ENCODE measurements around the gene XPNPEP2. TPM values are rescaled to one million over a fixed set of nuclear protein-coding genes. Genes with fewer than 3 reads are reported as not detected.
A peak's percentile ranks its signal among the peaks of the same experiment; 100 is the strongest.

The XPNPEP2 gene
- total and polyA plus RNA-seq, 11 donors = 0.19 to 2.1 (median 0.55) TPM

- intact Hi-C loops (cut with DNase I) = no loop called here
These were observed 24.2 kb upstream of the XPNPEP2 start for GRCh38 chrX:129714581-129714980.

GRCh38 chrX:129716507-129716906 lies 22.3 kb upstream of the XPNPEP2 start:
- Histone ChIP-seq H3K4me3 (no peak overlapping the region), H3K4me1 (peaks cover 0 to 3% (median 0%) of the 10 kb centered on the region in 12 donors), H3K27me3 (peaks cover 0 to 9% (median 0%) of the 10 kb centered on the region in 9 donors), H3K36me3 (no peaks in the 10 kb centered on the region), H3K27ac (no peak overlapping the region), H3K9me3 (no peaks in the 10 kb centered on the region)
- WGBS, 4 donors = 78 to 90% (median 85%) methylated on average over 4 of the region's 4 CpGs
- intact Hi-C loops (cut with DNase I) = loop anchor here in 1 of 10 donors (5.0 kb wide), 1 partner anchor 69 kb away; no protein-coding TSS in a partner anchor
- TF ChIP-seq CTCF (IDR thresholded peaks at IDR 0.05) = no peak
- no peak for TF ChIP-seq POLR2A (IDR thresholded peaks at IDR 0.05)
- ATAC-seq (no peak), DNase-seq (no peak)

More at GRCh38 chrX:129714581-129714980, 24.2 kb upstream of the XPNPEP2 start:
- H3K4me3 ChIP-seq = no peak overlapping the region
- H3K36me3 ChIP-seq = no peaks in the 10 kb centered on the region
- no peak for ATAC-seq
- no peaks in the 10 kb centered on the region for H3K4me1 ChIP-seq
- H3K27ac ChIP-seq = no peak overlapping the region
- no peak for TF ChIP-seq CTCF (IDR thresholded peaks at IDR 0.05)
- TF ChIP-seq POLR2A (IDR thresholded peaks at IDR 0.05) = no peak
- no peaks in the 10 kb centered on the region for H3K9me3 ChIP-seq
- 74 to 96% (median 88%) methylated on average over 4 of the region's 4 CpGs for WGBS, 4 donors
- H3K27me3 ChIP-seq = peaks cover 0 to 9% (median 0%) of the 10 kb centered on the region in 9 donors
- DNase-seq = no peak

GRCh38 chrX:129717892-129718291 lies 20.9 kb upstream of the XPNPEP2 start:
- Histone ChIP-seq H3K27ac (no peak overlapping the region), H3K27me3 (peaks cover 0 to 9% (median 0%) of the 10 kb centered on the region in 9 donors), H3K4me3 (no peak overlapping the region), H3K9me3 (no peaks in the 10 kb centered on the region), H3K36me3 (no peaks in the 10 kb centered on the region), H3K4me1 (peaks cover 0 to 3% (median 0%) of the 10 kb centered on the region in 12 donors)
- DNase-seq (peak in 1 of 5 donors; percentile 45), ATAC-seq (peak in 3 of 4 donors; percentile 33 to 54 (median 41))
- 71 to 78% (median 72%) methylated on average over 5 of the region's 5 CpGs for WGBS, 4 donors
- intact Hi-C loops (cut with DNase I) = loop anchor here in 1 of 10 donors (5.0 kb wide), 1 partner anchor 71 kb away; no protein-coding TSS in a partner anchor
- TF ChIP-seq CTCF (IDR thresholded peaks at IDR 0.05) = no peak
- no peak for TF ChIP-seq POLR2A (IDR thresholded peaks at IDR 0.05)

GRCh38 chrX:129718676-129719075 lies 20.1 kb upstream of the XPNPEP2 start:
- 75 to 86% (median 81%) methylated on average over 5 of the region's 5 CpGs for WGBS, 4 donors
- Histone ChIP-seq H3K27ac (no peak overlapping the region), H3K9me3 (no peaks in the 10 kb centered on the region), H3K36me3 (no peaks in the 10 kb centered on the region), H3K27me3 (peaks cover 0 to 6% (median 0%) of the 10 kb centered on the region in 9 donors), H3K4me3 (no peak overlapping the region), H3K4me1 (peaks cover 0 to 3% (median 0%) of the 10 kb centered on the region in 12 donors)
- ATAC-seq (no peak), DNase-seq (no peak)
- no peak for TF ChIP-seq CTCF (IDR thresholded peaks at IDR 0.05)
- no peak for TF ChIP-seq POLR2A (IDR thresholded peaks at IDR 0.05)
- intact Hi-C loops (cut with DNase I) = loop anchor here in 1 of 10 donors (5.0 kb wide), 1 partner anchor 71 kb away; no protein-coding TSS in a partner anchor

Data from heart left ventricle (tissue), 16 donors.